Heart left ventricle (tissue), 16 donors: Measurements from ENCODE around the gene SLC39A13. TPM values are rescaled to one million over a fixed set of nuclear protein-coding genes. Genes with fewer than 3 reads are reported as not detected.

Source experiments
- ATAC-seq, 4 donors: fragments of 200-7000 bp; cut with Tn5 transposase; one replicate each; pipeline ENCODE4 v1.9.1; 2020 to 2022; ENCODE audit warnings: moderate library complexity in 4 of 4, mild to moderate bottlenecking in 3 of 4, moderate number of reproducible peaks in 1 of 4
- DNase-seq, 5 donors: peaks; one replicate each; pipeline ENCODE4 v3.0.0-alpha.2; 2020
- H3K27ac ChIP-seq, 12 donors: fragments of 200-600 bp; sonication (generic) in 4 of 12; one replicate each; pipeline versions ENCODE4 v1.5.0 to v1.8.0; 2016 to 2022; ENCODE audit warnings: mild to moderate bottlenecking in 2 of 12
- H3K27me3 ChIP-seq, 9 donors: fragments of 200-600 bp; sonication (generic) in 2 of 9; one replicate each; pipeline versions ENCODE4 v1.5.1 to v1.8.0; 2016 to 2022; ENCODE audit warnings: mild to moderate bottlenecking in 3 of 9
- H3K36me3 ChIP-seq, 9 donors: fragments of 200-600 bp; sonication (generic) in 2 of 9; one replicate each; pipeline versions ENCODE4 v1.5.0 to v1.8.0; 2018 to 2022; ENCODE audit warnings: mild to moderate bottlenecking in 2 of 9
- H3K4me1 ChIP-seq, 12 donors: fragments of 200-600 bp; sonication (generic) in 4 of 12; one replicate each; pipeline versions ENCODE4 v1.5.0 to v1.8.0; 2016 to 2022; ENCODE audit warnings: mild to moderate bottlenecking in 3 of 12
- H3K4me3 ChIP-seq, 12 donors: fragments of 200-600 bp; sonication (generic) in 4 of 12; one replicate each; pipeline versions ENCODE4 v1.5.0 to v1.8.0; 2017 to 2022; ENCODE audit warnings: mild to moderate bottlenecking in 9 of 12, moderate library complexity in 4 of 12
- H3K9me3 ChIP-seq, 12 donors: fragments of 200-600 bp; sonication (generic) in 4 of 12; one replicate each; pipeline versions ENCODE4 v1.5.0 to v1.8.0; 2016 to 2022; ENCODE audit warnings: mild to moderate bottlenecking in 1 of 12
- POLR2A ChIP-seq, 2 donors: fragments of 450-650 bp; IDR thresholded peaks; one replicate each; pipeline ENCODE4 v1.6.1; 2017; ENCODE audit warnings: antibody characterized with exemption in 2 of 2, mild to moderate bottlenecking in 2 of 2, moderate library complexity in 2 of 2
- WGBS, 4 donors: extraction: QIAGEN DNeasy Blood & Tissue Kit in 2 of 4; methylation state at CpG; one replicate each; pipeline versions ENCODE4 v1.1.5 to v1.1.7; 2013 to 2018; 5-methylcytosine and 5-hydroxymethylcytosine counted together
- intact Hi-C, 10 donors: fragments of 100-400 bp; cut with DNase I; formaldehyde crosslinking; loops; one replicate each; pipeline versions ENCODE4 v1.11.1 to v1.14.2; 2022
- polyA plus RNA-seq, 2 donors: library from polyadenylated mRNA; stranded (reverse); fragments of 200-250 nt; gene quantifications; one replicate each; pipeline ENCODE4 v1.2.3, GENCODE V29; 2013
- total RNA-seq, 9 donors: library from RNA; depleted of rRNA in 2 of 9; stranded (reverse); fragments of >200 nt in 2 of 9; fragmentation: NEBNext Ultra II Directional in 3 of 9; extraction: Animal tissue kit (Norgen Biotek cat#: 25700) in 3 of 9; gene quantifications; one replicate each; pipeline versions ENCODE4 v1.1.0 to v1.2.4, GENCODE V29; 2016 to 2023
- TF ChIP-seq, protein P1 (sequence below), 12 donors: fragments of 200-600 bp; sonication (generic) in 4 of 12; IDR thresholded peaks; one replicate each; pipeline versions ENCODE4 v1.5.0 to v1.8.0; 2018 to 2022; ENCODE audit warnings: antibody characterized with exemption in 12 of 12, mild to moderate bottlenecking in 5 of 12
- donor health status: ischemic (EF 13 %, LVEDD 7.1; RV severe dilation, severe dysfunction).
- donor health status: healthy with polysubstance abuse.
- donor health status: DM: no; HTN: yes; CAD: no.
- donor health status: DM: no; HTN: no; CAD: no.
- donor health status: ischemic (EF 25% LVEDD 6.9; RV normal size, moderate dysfunction).
- donor health status: ischemic (EF 25% LVEDD 5.7; RV mildly dilated, moderate dysfunction).
- donor health status: healthy.
- donor health status: DM: yes; HTN: yes; CAD: no.
- donor health status: ischemic (EF 35%, LVEDD 5.7; RV mildly dilated, moderate dysfunction).
- donor health status: nonischemic (EF 11% LVEDD 7.7; RV severe dilation, severe dysfunction).
- donor health status: DM: yes; HTN: yes; CAD: no.
- donor health status: PGD.
- donor health status: ischemic (EF 29% LVEDD 5.4; RV normal size, mild dysfunction).
- donor health status: nonischemic (EF 23%, LVEDD 6.1; RV moderate dilation, normal function).

The SLC39A13 gene
- total and polyA plus RNA-seq, 11 donors = 33.5 to 97.3 (median 48.1) TPM

DNA sequence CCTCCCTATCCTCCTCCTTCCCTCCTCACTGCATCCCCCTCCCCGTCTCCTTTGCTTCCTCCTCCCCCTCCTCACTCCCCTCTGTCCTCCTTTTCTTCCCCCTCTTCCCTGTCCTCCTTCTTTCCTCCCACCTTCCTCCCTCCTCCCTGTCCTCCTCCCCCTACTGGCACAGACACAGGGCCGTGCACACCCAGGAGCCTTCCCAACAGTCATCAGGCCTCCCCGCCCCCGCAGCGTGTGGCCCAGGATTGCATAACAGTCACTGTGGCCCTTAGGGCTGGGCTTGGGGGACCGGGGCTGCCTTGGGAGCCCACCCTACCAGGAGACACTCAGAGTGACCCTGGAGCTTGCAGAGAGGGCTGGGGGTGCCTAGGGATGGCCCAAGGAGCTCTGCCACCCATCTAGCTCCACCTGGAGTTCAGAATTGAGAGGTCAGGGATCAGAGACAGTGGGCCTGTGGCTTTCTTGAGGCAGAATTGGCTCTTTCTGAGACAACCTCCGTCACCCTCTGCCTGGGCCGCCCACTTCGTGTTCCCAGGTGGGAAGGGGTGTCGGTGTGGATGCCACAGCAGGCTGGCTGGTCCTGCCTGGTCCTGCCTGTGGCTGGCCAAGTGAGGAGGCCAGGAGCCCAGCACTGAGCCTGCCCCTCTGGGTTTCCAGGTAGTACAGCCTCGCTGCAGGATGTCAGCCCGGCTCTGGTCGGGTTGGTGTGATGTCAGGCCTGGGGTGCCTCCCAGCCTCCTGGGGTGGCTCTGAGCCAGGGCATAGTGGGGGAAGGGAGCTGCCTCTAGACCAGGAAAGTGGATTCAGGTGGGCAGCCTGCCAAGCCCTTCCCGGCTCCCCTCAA, 31.6 kb upstream of the SLC39A13 start:
- H3K4me1 ChIP-seq = peaks cover 0 to 21% (median 0%) of the 10 kb centered on the region in 12 donors
- no peaks in the 10 kb centered on the region for H3K27me3 ChIP-seq
- DNase-seq = peak in 3 of 5 donors; percentile 52 to 84 (median 79)
- no peak for TF ChIP-seq POLR2A (IDR thresholded peaks at IDR 0.05)
- TF ChIP-seq, protein P1, sequence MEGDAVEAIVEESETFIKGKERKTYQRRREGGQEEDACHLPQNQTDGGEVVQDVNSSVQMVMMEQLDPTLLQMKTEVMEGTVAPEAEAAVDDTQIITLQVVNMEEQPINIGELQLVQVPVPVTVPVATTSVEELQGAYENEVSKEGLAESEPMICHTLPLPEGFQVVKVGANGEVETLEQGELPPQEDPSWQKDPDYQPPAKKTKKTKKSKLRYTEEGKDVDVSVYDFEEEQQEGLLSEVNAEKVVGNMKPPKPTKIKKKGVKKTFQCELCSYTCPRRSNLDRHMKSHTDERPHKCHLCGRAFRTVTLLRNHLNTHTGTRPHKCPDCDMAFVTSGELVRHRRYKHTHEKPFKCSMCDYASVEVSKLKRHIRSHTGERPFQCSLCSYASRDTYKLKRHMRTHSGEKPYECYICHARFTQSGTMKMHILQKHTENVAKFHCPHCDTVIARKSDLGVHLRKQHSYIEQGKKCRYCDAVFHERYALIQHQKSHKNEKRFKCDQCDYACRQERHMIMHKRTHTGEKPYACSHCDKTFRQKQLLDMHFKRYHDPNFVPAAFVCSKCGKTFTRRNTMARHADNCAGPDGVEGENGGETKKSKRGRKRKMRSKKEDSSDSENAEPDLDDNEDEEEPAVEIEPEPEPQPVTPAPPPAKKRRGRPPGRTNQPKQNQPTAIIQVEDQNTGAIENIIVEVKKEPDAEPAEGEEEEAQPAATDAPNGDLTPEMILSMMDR (IDR thresholded peaks at IDR 0.05) = no peak
- ATAC-seq = peak in 3 of 4 donors; percentile 32 to 56 (median 53)
- peak overlapping the region in 9 of 12 donors; percentile 26 to 70 (median 42) for H3K4me3 ChIP-seq
- intact Hi-C loops = loop anchor here in 6 of 10 donors (5.0 to 10.0 kb wide), 4 partner anchors 76 to 478 kb away; no protein-coding TSS in a partner anchor
- peak overlapping the region in 9 of 12 donors; percentile 11 to 96 (median 46) for H3K27ac ChIP-seq
- no peaks in the 10 kb centered on the region for H3K9me3 ChIP-seq
- WGBS, 4 donors = 66 to 79% (median 74%) methylated on average over 9 to 14 of the region's 14 CpGs
- peaks cover 0 to 23% (median 0%) of the 10 kb centered on the region in 9 donors for H3K36me3 ChIP-seq

DNA sequence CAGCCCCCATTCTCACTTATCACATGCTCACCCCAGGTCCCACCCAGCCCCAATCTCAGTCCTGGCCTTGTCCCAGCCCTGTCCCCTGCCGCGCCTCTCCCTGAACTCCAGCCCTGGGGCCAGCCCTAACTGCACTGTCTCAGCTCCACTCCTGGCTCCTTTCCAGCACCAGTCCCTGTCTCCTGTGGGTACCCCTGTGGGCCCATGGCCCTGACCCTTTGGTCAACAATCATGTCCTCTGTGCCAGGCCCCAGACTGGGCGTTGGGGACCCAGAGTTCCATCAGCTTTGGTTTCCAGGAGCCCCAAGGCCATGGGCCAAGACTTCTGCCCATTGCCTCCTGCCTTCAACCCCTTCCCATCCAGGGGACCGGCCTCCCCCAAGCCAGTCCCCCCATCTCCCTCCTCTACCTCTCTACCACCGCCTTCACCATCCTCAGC, 30.8 kb upstream of the SLC39A13 start:
- peaks cover 0 to 24% (median 0%) of the 10 kb centered on the region in 12 donors for H3K4me1 ChIP-seq
- H3K27ac ChIP-seq = peak overlapping the region in 11 of 12 donors; percentile 20 to 96 (median 52)
- TF ChIP-seq, protein P1 (IDR thresholded peaks at IDR 0.05) = no peak
- TF ChIP-seq POLR2A (IDR thresholded peaks at IDR 0.05) = no peak
- WGBS, 4 donors = 75 to 85% (median 82%) methylated on average over 5 of the region's 5 CpGs
- peak overlapping the region in 9 of 12 donors; percentile 26 to 70 (median 42) for H3K4me3 ChIP-seq
- intact Hi-C loops = loop anchor here in 6 of 10 donors (5.0 to 10.0 kb wide), 4 partner anchors 75 to 477 kb away; no protein-coding TSS in a partner anchor
- H3K27me3 ChIP-seq = no peaks in the 10 kb centered on the region
- no peaks in the 10 kb centered on the region for H3K9me3 ChIP-seq
- ATAC-seq (peak in 2 of 4 donors; percentile 15 to 36), DNase-seq (peak in 2 of 5 donors; percentile 31 to 47)
- peaks cover 0 to 18% (median 0%) of the 10 kb centered on the region in 9 donors for H3K36me3 ChIP-seq

DNA sequence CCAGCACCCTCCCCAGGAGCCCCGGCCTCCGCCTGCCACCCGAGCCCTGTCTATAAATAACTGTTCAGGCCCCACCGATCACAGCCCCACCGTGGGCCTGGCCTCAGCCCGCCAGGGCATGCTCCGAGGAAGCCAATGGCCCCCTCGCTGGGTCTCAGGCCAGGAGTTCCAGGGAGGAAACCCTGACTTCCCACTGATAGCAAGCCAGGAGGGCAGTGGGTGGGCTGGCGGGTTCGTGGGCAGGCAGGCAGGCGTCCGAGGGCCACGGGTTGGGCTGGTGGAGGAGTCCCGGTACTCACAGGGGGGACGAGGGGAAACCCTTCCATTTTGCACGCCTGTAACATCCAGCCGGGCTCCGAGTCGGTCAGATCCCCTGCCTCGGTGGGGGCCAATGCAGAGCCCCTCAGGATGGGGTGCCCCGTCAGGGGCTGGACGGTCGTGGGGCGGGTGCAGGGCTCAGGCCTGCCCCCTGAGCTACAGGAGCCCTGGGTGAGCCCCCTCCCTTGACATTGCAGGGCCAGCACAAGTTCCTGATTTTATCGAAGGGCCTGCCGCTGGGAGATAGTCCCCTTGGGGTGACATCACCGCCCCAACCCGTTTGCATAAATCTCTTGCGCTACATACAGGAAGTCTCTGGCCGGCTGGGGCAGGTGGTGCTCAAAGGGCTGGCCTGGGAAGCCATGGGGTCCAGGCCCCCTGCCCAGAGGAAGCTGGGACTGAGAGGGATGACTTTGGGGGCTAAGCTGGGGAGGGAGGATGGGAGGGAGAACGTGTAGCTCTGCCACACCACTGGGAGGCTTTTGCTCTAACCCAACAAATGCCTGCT, 30.2 kb upstream of the SLC39A13 start, which contains the start of gene SPI1:
SPI1 (minus strand) TSS at position 538 of the 826 bp plus-strand sequence; CDS start at position 344, 194 bp downstream.
- intact Hi-C loops = loop anchor here in 6 of 10 donors (5.0 to 10.0 kb wide), 4 partner anchors 74 to 477 kb away; no protein-coding TSS in a partner anchor
- ATAC-seq = peak in 3 of 4 donors; percentile 41 to 60 (median 57)

More for the DNA sequence above, 30.2 kb upstream of the SLC39A13 start, which contains the start of gene SPI1:
- peak; percentile 65 to 83 (median 74) for DNase-seq
- Histone ChIP-seq H3K4me1 (peaks cover 0 to 30% (median 0%) of the 10 kb centered on the region in 12 donors), H3K4me3 (peak within 1 kb of the TSS in 9 of 12 donors; percentile 26 to 70 (median 42)), H3K27ac (peak within 1 kb of the TSS in 11 of 12 donors; percentile 20 to 96 (median 52)), H3K36me3 (peaks cover 0 to 12% (median 0%) of the 10 kb centered on the region in 9 donors), H3K9me3 (no peaks in the 10 kb centered on the region), H3K27me3 (no peaks in the 10 kb centered on the region)
- TF ChIP-seq, protein P1 (IDR thresholded peaks at IDR 0.05) = no peak
- TF ChIP-seq POLR2A (IDR thresholded peaks at IDR 0.05) = peak in 1 of 2 donors; percentile 30
- WGBS, 4 donors = 58 to 77% (median 64%) methylated on average over 20 to 31 of the region's 31 CpGs
